Gastrocnemius medialis (tissue), 4 donors: Measurements from ENCODE around the gene NPBWR2. TPM values are rescaled to one million over a fixed set of nuclear protein-coding genes. Genes with fewer than 3 reads are reported as not detected.

ENCODE experiments used
- ATAC-seq, 2 donors: fragments of 150-250 bp; one replicate each; pipeline ENCODE4 v1.9.1; 2016
- DNase-seq, 2 donors: peaks; one replicate each; pipeline ENCODE4 v3.0.0-alpha.2; 2019
- H3K27ac ChIP-seq, 4 donors: fragments of 200-600 bp; sonication (generic); 1 replicate in 1 of 4; 2 replicates in 3 of 4; pipeline ENCODE4 v1.5.1; 2016 to 2018; ENCODE audit warnings: mild to moderate bottlenecking in 2 of 4, moderate library complexity in 1 of 4
- H3K27me3 ChIP-seq, 3 donors: fragments of 200-600 bp; sonication (generic) in 2 of 3; 1 replicate in 1 of 3; 2 replicates in 2 of 3; pipeline versions ENCODE4 v1.5.1 to v1.6.0; 2016 to 2019; ENCODE audit warnings: mild to moderate bottlenecking in 1 of 3, moderate library complexity in 1 of 3
- H3K36me3 ChIP-seq, 2 donors: fragments of 200-600 bp; sonication (generic) in 1 of 2; one replicate each; pipeline ENCODE4 v1.5.1; 2017 to 2018
- H3K4me1 ChIP-seq, 2 donors: fragments of 200-600 bp; sonication (generic) in 1 of 2; one replicate each; pipeline ENCODE4 v1.5.1; 2016 to 2017; ENCODE audit warnings: mild to moderate bottlenecking in 2 of 2
- H3K4me3 ChIP-seq, 4 donors: fragments of 200-600 bp; sonication (generic) in 3 of 4; 1 replicate in 1 of 4; 2 replicates in 3 of 4; pipeline ENCODE4 v1.5.1; 2016 to 2019; ENCODE audit warnings: mild to moderate bottlenecking in 2 of 4
- H3K9me3 ChIP-seq, 3 donors: fragments of 200-600 bp; sonication (generic) in 2 of 3; 1 replicate in 1 of 3; 2 replicates in 2 of 3; pipeline ENCODE4 v1.5.1; 2016 to 2019
- CTCF ChIP-seq, 5 experiments: fragments of 450-650 bp in 3 of 5; fragments of 200-600 bp in 2 of 5; sonication (generic) in 2 of 5; IDR thresholded peaks in 4 of 5; conservative IDR thresholded peaks in 1 of 5; 1 replicate in 4 of 5; 2 replicates in 1 of 5; pipeline ENCODE4 v1.5.1; 2016 to 2019; ENCODE audit warnings: antibody characterized with exemption in 5 of 5, mild to moderate bottlenecking in 3 of 5, moderate library complexity in 3 of 5
- POLR2A ChIP-seq, 2 donors: fragments of 450-650 bp; IDR thresholded peaks; one replicate each; pipeline ENCODE4 v1.6.1; 2017; ENCODE audit warnings: antibody characterized with exemption in 2 of 2, mild to moderate bottlenecking in 2 of 2, moderate library complexity in 2 of 2
- in situ Hi-C, 4 donors: fragments of 200-750 bp; cut with MboI; loops; one replicate each; pipeline versions ENCODE4 v1.15.0 to v1.8.0; 2017; ENCODE audit warnings: low sequenced_read_pairs in 4 of 4
- intact Hi-C: fragments of 100-400 bp; cut with DNase I; formaldehyde crosslinking; loops from one replicate; pipeline ENCODE4 v1.15.1; 2023; ENCODE audit warnings: low total_unique reads
- total RNA-seq, 4 donors: library from RNA; depleted of rRNA; stranded (reverse); fragments of >200 nt; gene quantifications; one replicate each; pipeline versions ENCODE4 v1.1.0 to v1.2.3, GENCODE V29; 2016

NPBWR2 gene
- total RNA-seq, 4 donors from 2014 or later, result not detected

- DNase-seq (no peak), ATAC-seq (no peak)
- Histone ChIP-seq H3K9me3 (no peaks in the 10 kb centered on the region), H3K27me3 (peaks cover 0 to 12% (median 5%) of the 10 kb centered on the region in 3 donors), H3K4me3 (no peak overlapping the region), H3K27ac (no peak overlapping the region), H3K36me3 (no peaks in the 10 kb centered on the region), H3K4me1 (no peaks in the 10 kb centered on the region)
- no peak for TF ChIP-seq POLR2A (IDR thresholded peaks at IDR 0.05)
- TF ChIP-seq CTCF (IDR thresholded peaks at IDR 0.05 in 4 of 5, conservative IDR thresholded peaks at IDR 0.05 in 1 of 5), result no peak
- in situ Hi-C loops, result no loop called here
- intact Hi-C loops, result no loop called here
Measured at GRCh38 chr20:64143018-64143801, 35.8 kb upstream of the NPBWR2 start.

DNA sequence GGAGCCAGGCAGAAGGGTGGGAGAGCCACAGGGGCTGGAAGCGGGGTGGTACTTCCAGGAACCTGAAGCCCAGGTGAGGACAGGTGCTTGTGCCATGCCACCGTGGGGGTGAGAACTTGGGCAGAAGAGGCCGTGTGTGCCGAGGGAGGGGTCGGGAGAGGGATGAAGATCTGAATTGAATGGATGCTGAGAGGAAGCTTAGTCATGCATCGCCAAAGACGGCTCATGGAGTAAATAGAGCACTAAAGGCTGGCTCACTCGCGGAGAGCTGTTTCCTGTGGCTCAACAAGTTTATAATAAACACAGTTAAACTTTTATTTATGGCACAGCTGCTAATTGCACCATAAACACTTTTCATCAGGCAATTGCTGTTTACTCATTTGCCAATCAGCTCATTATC is 35.2 kb upstream of the NPBWR2 start:
- in situ Hi-C loops, result no loop called here
- no peaks in the 10 kb centered on the region for H3K9me3 ChIP-seq
- H3K27me3 ChIP-seq, result peaks cover 0 to 12% (median 5%) of the 10 kb centered on the region in 3 donors

GRCh38 chr20:64140956-64141355 is 33.6 kb upstream of the NPBWR2 start:
- H3K36me3 ChIP-seq, result no peaks in the 10 kb centered on the region
- H3K27ac ChIP-seq, result no peak overlapping the region
- peaks cover 0 to 9% (median 3%) of the 10 kb centered on the region in 3 donors for H3K27me3 ChIP-seq
- no peak overlapping the region for H3K4me3 ChIP-seq
- TF ChIP-seq CTCF (IDR thresholded peaks at IDR 0.05 in 4 of 5, conservative IDR thresholded peaks at IDR 0.05 in 1 of 5) (no peak), POLR2A (IDR thresholded peaks at IDR 0.05) (no peak)
- no peak for ATAC-seq
- DNase-seq, result no peak
- in situ Hi-C loops (no loop called here), intact Hi-C loops (no loop called here)
- no peaks in the 10 kb centered on the region for H3K4me1 ChIP-seq
- H3K9me3 ChIP-seq, result no peaks in the 10 kb centered on the region

More for the DNA sequence above, 35.2 kb upstream of the NPBWR2 start:
- no peaks in the 10 kb centered on the region for H3K36me3 ChIP-seq
- ATAC-seq (no peak), DNase-seq (no peak)
- intact Hi-C loops, result no loop called here
- no peak overlapping the region for H3K27ac ChIP-seq
- no peak overlapping the region for H3K4me3 ChIP-seq
- TF ChIP-seq POLR2A (IDR thresholded peaks at IDR 0.05), result no peak
- TF ChIP-seq CTCF (IDR thresholded peaks at IDR 0.05 in 4 of 5, conservative IDR thresholded peaks at IDR 0.05 in 1 of 5), result no peak
- no peaks in the 10 kb centered on the region for H3K4me1 ChIP-seq

DNA sequence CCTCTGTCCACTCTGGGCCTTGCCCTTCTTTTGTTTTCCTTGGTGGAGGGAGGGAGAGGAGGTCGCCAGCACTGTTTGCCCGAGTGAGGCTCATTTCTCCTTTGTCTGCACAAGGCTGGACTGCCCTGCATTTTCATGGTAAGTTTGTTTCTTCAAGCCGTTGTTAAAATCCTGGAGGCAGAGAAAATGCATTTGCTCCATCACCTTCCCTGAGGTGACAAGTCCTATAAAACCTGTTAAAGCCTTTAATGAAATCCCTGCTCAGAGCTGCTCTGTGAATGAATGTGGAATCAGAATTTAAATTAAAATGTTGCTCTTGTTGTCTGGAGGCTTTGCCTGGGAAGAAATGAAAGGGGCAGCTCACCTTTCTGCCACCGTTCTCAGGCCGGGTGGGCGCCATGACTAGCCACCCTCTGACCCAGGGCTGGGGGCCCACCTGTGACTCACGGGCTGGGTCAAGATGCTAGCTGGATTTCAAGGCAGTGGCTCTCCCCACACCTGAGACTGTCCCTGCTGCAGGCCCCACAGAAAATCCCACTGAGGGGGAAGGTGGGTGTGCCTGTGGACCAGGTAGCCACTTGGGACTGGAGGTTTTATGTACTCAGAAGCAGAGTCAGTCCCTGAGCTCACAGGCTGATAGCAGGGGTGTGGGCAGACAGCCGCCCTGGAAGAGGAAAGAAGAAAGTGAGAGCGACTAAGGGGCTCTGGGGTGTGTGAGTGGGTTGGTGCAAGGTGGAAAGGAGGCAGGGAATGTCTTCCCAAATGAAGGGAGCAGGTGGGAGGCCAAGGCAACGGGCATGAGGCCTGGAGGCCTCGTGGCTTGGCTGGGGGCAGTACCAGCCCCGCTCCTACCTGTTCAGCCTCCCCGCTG is 32.9 kb upstream of the NPBWR2 start:
- no peaks in the 10 kb centered on the region for H3K9me3 ChIP-seq
- ATAC-seq (no peak), DNase-seq (no peak)
- no peak for TF ChIP-seq CTCF (IDR thresholded peaks at IDR 0.05 in 4 of 5, conservative IDR thresholded peaks at IDR 0.05 in 1 of 5)
- TF ChIP-seq POLR2A (IDR thresholded peaks at IDR 0.05), result no peak
- in situ Hi-C loops (no loop called here), intact Hi-C loops (no loop called here)
- H3K27me3 ChIP-seq, result peaks cover 0 to 9% (median 0%) of the 10 kb centered on the region in 3 donors
- H3K36me3 ChIP-seq, result no peaks in the 10 kb centered on the region
- no peak overlapping the region for H3K27ac ChIP-seq
- no peak overlapping the region for H3K4me3 ChIP-seq
- H3K4me1 ChIP-seq, result no peaks in the 10 kb centered on the region
